Measurements from ENCODE around the gene GSG1L2.

Gene GSG1L2

DNA sequence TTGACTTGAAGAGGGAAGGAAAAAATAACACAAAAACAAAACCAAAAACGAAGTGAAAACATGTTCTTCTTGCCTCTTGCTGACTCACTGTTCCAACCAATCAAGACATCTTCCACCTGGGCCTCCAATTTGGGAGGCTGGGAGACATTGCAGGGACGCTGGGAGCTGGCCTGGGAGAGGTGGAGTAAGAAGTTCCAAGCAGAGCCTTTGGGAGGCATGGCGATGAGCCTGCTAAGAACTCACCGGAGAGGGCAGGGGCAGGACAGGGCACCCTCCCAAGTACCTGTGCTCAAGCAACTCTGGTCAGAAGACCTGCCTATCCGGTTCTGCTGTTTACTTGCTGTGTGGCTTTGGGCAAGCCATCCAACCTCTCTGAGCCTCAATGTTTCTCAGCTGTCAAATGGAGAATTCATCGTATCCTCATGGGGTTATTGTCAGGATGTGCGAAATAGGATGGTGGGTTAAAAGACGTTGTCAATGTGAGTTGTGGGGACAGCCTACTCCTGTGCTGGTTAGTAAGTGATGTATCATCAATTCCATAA, 3.0 kb upstream of the GSG1L2 start:
- no peak for DNase-seq (ENCODE audit: low spot score)

DNA sequence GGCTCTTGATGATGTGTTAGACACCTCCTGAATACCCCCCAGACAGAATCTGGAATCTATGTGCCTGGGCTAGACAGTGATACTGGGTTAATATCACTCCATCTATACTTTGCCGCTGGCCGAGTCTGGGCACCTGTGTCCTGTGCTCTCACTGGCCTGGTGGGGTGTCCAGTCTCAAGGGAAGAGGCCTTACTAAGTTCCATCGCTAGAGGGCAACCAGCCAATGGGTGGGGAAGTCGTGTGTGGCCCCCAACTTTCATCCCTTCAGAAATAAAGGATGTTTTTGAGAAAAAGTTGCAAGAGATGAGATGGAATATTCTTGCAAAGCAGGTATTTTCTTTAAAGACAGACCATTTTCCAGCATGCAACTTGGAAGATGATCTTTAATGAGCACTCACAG, 2.2 kb upstream of the GSG1L2 start:
- DNase-seq (ENCODE audit: low spot score): no peak

DNA sequence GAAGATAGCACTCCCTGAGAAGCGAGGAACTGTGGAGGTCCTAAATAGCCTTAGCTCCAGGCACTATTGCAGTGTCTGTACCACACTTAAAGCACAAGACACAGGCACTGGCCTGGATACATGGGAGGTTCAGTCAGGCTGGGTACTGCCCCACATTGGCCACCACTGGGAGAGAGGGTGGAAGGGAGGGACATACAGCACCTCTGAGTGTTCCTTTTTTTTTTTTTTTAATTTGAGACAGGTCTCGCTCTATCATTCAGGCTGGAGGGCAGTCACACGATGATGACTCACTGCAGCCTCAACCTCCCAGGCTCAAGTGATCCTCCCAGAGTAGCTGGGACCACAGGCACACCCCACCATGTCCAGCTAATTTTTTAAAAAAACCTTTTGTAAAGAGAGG, 1.4 kb downstream of the GSG1L2 start:
- DNase-seq (ENCODE audit: low spot score): no peak

DNA sequence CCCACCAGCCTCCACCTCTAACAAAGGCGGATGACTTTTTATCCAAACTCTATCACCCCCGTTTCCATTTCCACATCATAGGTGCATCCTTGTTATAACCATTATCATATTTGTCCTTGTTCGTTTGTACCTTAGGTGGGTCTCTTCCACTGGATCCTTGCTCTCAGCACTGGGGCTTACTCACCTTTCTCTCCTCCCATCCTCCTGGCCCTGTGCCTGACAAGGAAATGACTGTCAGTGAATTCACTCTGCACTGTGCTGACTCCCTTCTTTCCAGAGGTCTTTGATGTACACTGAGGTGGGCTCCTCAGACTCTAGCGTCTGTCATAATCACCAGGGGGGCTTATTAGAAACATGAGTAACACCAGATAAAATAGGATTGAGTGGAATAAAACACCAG, 3.1 kb downstream of the GSG1L2 start:
- DNase-seq (ENCODE audit: low spot score): no peak

DNA sequence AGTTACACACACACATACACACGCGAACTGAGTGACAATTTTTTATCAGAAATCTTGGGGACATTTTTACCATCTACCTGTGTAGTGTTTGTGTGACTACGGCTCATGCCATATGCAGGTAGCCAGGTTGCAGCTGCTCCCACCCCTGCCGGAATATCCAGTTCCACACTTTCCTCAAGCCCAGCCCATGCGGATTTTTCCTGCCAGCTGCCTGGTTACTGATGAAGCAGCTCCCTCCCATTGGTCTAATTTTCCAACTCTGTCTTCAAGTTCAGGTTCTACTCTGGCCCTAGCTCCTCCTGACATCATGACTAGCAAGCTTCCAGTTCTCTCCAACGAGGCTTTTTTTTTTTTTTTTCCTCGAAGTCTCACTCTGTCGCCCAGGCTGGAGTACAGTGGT, 4.8 kb downstream of the GSG1L2 start:
- peak; percentile 63 for DNase-seq (ENCODE audit: low spot score)

DNA sequence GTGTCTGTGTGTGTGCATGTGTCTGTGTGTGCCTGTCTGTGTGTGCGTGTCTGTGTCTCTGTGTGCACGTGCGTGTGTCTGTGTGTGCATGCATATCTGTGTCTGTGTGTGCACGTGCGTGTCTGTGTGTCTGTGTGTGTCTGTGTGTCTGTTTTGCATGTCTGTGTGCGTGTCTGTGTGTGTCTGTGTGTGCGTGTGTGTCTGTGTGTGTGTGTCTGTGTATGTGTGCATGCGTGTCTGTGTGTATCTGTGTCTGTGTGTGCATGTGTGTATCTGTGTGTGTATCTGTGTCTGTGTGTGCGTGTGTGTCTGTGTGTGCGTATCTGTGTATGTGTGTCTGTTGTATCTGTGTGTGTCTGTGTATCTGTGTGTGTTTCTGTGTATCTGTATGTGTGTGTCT, 5.4 kb downstream of the GSG1L2 start:
- DNase-seq (ENCODE audit: low spot score): no peak

DNA sequence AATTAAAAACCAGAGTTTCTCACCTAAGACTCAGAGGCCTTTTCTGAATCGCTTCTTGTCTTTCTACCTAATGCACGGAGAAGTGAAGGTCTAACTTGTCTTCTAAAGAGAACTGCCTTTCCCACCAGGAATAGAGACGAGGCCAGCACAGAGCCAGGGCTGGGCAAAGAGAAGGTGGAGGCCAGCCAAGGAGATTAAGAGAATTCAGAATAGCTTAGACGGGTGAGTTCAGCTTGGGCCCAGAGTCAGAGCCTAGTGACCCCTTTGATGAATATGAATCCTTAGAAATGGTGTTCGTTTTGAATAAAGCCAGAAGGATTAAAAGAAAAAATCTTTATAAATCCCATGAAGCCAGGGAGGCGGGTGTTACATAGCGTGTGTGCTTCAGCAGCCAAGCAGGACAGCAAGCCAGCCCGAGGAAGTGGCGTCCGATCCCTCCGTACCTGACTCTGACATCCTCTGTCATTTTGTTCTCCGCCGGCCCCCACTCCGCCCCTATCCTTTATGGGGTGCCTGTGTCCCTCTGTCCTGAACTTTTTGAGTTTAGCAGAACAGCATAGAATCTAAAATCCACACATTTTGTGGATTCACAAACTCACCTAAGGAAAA, 7.4 kb downstream of the GSG1L2 start:
- DNase-seq (ENCODE audit: low spot score): no peak

DNA sequence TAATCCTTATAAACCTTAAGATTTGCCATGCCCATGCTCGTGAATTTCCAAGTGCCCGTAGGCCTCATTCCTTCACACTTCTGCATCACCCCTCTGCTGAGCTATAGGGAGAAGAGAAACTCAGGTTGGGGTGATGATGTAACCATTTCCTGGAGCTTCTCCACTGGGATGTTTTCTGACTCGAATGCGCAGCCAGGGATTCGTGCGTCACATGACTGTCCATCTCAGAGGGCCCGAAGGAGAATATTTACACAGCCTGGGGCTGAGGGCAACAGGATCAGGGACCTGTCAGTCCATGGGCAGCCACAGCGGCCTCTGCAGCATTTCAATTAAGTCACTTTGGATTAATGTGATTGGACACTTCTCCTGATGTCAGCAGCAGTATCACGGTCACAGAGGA, 8.7 kb downstream of the GSG1L2 start:
- DNase-seq (ENCODE audit: low spot score): no peak

DNA sequence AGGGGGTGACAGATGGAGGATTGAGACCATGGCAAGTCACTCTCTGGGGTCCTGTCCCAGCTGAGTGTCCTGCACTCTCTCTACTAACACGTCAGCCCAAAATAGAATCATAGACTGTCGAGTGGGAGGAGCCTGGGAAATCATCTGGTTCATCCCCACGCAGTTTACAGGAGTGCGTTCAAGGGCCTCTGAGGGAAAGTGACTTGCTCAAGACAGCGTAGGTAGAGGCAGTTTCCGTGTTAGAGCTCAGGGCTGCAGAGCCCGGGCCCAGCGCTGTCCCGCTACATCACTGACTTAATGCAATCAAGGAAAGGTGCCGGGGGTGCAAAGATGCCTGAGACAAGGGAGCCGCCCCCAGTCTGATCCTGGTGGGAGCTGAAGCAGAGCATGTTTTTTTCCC, 10.3 kb downstream of the GSG1L2 start:
- no peak for DNase-seq (ENCODE audit: low spot score)

DNA sequence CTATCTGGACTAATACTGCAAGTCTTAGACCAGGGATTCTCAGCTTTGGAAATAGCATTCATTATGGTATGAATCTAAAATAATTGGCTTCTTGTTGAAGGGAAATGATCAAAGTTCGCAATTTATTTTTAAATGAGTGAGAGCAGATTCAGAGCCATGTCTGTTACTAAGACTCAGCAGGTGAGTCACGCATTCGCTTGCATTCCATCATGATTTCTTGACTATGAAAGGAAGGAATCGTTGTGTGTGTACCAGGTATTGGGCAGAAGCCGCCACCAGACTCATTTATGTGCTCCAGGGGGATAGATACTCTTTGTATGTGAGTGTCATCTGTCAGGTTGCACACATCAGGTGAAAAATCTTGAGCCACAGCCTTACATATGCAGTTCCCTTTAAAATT, 10.8 kb downstream of the GSG1L2 start:
- DNase-seq (ENCODE audit: low spot score): no peak

DNA sequence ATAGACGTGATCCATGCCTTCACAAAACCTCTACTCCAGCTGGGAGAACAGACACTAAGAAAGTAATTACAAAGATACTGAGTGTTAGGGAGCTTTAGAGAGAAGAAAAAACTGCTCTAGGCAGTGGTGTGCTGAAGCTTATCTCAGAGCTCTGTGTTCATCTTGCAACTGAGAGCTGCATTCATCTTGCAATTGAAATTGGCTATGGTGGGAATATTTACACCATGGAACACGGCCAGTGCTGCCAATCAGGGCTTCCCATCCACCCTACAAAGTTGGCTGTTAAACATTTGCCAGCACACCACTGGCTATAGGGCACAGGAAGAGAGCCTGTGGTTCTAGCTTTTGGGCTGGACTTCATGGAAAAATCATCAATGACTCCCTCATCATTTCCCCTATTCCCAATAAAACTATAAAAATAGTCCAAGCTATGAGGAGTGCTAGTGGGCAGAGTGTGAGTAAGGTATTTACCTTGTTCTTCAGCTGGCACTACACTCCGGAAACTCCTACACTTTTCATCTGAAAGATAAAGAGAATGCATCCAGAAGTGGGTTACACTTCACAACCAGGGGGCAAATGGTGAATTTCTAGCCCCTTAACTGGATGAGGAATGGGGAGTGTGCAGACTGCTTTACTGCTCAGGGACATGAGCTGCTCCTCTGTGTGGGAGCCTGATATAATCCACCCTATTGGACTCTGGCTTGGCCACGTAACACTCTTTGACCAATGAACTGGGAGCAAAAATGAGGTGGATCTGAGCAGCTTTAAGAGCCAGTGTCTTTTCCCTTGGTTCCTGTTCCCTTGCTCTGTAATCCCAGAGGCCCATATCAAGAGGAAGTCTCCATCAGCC, 11.6 kb downstream of the GSG1L2 start:
- DNase-seq (ENCODE audit: low spot score): no peak

DNA sequence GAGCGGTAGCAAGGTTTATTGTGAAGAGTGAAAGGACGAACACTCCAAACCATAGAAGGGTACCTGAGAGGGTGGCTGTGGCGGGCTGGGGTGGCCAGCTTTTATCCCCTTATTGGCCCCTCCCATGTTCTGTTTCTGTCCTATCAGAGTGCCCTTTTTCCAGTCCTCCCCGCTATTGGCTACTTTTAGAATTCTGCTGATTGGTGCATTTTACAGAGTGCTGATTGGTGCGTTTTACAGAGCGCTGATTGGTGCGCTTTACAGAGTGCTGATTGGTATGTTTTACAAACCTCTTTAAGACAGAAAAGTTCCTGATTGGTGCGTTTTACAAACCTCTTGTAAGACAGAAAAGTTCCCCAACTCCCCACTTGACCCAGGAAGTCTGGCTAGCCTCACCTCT, 12.5 kb downstream of the GSG1L2 start:
- no peak for DNase-seq (ENCODE audit: low spot score)

DNA sequence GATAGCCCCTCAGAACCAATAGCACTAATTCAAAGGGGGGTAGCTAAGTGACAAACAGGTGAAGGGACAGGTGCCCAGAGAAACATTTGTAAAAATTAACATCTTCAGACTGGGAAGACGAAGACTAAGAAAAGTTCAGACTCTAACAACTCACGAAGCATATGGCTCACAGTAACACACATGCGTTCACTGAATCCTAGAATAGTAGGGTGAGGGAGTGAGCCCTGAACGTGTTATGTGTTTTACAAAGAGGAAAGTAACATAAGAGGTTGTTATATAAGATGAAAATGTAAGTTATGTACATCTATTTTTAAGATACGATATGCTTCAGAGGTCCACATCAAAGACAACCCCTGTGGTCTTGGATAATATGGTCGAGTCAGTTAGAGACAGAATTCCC, 15.2 kb downstream of the GSG1L2 start:
- no peak for DNase-seq (ENCODE audit: low spot score)

DNA sequence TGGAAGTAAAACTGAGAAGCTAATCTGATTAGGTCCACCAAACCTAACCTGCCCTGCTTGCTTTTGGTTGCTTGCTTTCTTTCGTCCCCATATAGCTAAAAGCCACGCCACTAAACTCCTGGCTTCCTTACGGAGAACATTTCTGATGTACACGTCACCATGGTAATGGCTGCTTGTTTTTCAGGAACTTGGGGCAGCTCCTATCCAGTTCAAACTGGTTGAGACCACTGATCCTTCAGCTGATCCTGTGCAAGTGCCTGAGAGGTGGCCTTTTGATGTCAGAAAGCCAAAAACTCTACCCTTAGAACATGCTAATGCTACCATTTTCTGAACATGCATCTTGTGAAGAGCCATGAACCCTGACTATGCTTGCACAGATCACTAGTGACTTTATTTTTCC, 16.1 kb downstream of the GSG1L2 start:
- no peak for DNase-seq (ENCODE audit: low spot score)

DNA sequence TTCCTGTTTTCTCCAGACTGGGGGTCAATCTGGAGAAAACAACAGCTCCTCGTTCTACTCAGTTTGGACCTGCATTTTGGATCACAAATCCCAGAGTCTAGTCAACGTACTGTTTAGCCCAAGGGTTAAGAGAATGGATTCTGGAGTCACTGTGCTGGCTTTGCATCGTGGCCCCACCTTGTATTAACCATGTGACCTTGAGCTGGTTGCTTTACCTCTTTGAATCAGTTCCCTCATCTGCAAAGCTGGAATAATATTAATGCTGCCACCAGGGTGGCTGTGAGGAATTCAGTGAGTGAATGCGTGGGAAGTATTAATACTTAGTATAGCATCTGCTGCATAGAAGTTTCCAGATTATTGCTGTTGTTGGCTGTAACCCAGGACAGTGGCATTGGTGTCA, 19.2 kb downstream of the GSG1L2 start:
- no peak for DNase-seq (ENCODE audit: low spot score)

DNA sequence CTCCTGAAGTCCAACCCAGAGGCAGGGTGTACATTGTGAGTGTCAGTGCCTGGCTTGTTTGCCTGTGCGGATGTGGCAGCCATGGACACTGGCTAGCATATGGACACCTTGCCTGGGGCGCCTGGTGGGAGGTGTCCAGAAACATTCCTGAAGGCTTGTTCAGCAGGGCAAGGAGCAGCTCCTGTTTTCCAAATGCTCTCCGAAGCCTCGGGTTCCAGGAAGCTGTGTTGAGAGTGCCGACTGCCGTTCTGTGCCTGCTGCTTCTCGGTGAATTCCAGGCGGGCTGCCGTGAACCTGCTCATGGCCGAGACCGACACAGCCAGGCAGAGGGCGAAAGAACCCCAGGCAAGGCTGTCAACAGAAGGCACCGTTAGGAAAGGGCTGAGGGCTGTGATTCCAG, 19.6 kb downstream of the GSG1L2 start:
- no peak for DNase-seq (ENCODE audit: low spot score)

DNA sequence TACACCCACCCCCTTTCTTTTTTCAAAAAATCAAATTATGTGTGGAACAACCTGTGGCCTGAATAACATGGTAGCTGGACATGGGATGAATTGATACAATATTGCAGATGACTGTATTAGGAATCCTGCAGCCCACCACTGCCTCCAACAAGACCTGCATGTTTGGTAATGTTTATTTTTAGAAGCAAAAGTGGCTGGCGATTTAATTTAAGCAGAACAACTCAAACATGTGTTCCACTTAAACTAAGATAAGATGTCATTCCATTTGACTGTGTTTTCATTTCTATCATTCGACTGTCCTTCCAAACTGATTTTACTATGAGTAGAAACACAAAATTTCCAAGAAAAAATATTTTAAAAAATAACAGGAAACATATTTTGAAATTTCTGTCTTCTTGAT, 20.4 kb downstream of the GSG1L2 start:
- DNase-seq (ENCODE audit: low spot score): no peak

DNA sequence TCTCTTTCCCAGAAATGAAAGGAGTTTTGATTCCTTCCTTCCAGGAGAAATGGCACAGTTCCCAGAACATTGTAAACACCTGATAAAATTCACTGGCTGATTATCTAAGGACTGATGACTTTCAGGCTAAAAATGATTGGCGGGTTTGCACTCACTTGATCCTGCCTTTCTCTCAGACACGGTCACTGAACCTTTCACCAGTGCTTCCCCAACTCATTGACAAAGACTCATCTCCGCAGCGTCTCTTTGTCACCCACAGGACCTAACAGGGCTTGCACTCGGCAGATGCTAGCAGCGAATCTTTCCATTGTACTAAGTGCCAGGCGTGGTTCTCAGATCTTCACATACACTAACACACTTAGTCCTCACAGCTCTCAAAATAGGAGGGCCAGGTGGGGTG, 23.2 kb downstream of the GSG1L2 start:
- DNase-seq (ENCODE audit: low spot score): no peak

DNA sequence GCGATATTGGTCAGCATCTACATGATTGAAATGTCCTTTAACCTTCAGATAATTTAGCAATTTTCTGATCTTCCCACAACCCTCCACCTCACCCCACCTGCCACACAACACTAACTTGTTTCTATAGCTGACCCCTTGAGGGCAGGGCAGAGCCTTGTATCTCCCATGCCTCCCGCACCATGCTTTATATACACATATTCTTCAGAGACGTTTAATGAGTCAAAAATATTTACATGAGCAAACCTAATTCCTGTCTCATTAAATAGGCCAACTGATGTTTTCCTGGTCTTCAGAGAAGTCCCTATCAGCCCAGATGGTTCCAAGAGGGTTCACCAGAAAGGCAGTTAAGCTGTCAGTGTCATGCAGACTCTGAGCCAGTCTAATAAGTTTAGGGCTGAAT, 23.9 kb downstream of the GSG1L2 start:
- no peak for DNase-seq (ENCODE audit: low spot score)

DNA sequence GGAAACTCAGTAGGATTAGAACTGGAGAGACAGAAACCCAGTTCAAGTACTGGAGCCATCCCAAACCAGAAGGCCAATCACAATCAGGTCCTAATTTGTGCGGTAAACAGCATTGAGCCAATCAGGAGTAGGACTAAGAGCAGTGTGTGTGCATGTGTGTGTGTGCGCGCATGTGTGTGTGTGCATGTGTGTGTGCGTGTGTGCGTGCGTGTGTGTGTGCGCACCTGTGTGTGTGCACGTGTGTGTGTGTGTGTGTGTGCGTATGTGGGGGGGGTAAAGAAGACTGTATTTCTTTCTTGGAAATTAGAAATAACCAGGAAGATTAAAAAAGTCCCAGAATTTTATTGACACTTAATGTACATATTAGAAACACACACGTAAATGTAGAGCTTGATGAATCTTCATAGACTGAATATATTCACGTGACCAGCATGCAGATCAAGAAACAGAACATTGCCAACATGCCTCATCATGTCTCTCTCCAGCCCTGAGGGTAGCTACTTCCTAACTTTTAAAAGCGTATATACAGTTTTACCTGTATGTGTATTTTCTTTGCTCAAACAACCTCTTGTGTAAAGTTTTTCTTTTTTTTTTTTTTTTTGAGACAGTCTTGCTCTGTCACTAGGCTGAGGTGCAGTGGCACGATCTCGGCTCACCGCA, 29.6 kb downstream of the GSG1L2 start:
- DNase-seq (ENCODE audit: low spot score): no peak

DNA sequence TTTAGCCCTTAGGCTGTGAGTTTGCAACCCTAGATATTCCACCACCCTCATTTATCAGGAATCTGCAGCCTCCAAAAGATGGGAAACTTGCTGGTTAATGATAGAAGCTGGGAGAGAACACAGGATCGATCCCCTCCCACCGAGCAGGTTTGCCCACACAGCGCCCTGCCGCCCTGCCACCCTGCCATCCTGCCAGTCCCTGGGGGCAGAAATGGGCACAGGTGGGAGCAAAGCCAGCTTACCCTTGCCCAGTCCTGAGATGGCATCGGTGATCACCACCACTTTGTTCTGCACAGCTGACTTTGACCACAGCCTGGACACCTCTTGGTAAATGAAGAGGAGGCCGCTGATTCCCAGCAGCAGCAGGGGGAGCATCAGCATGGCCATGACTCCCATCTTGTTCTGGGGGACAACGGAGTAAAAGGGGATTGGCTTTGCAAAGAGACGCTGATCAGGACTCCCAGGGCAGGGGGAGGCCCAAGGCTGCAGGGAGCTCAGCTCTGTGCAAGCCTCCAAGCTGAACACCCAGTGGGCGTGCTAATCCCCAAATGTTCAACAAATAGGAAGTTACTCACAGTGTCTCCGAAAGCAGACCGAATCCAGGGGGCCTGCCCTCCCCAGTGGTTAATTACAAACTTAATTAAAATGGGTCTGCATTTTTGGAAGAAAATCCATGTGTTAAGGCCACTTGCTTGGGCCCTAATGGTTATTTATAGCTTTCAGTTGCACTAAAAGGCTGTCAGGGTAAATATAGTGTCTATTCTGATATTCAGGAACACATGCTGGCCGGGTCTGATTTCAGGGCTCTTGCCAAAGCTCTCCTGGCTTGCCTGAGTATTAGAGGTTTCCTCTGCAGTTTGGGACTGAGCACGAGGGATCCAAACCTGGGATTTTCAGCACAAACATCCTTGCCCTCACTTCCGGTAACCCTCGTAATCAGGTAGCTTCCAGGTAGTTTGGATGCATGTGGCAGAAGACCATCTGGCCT, 30.7 kb downstream of the GSG1L2 start, which contains the start of gene DHRS7C:
DHRS7C (minus strand) TSS at position 704 of the 988 bp plus-strand sequence; CDS start at position 396, 308 bp downstream.
- no peak for DNase-seq (ENCODE audit: low spot score)

DNA sequence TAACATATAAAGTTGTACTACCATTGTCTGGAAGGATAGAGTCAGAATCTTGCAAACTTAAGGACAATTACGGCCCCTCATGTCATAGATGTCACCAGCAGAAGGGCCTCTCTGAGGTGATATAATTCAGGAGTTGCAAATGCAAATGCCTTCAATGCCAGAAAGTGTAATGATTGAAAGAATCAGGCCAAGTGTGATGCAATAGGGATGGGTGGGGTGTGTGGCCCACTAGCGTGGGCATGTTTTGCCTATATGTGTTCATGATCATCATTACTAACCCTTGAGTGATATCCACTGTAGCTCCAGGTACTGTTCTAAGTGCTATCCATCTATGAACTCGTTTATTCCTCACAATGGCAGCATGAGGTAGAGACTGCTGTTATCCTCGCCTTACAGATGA, 31.6 kb downstream of the GSG1L2 start:
- DNase-seq (ENCODE audit: low spot score): no peak
